ENCODE results near the gene KCNT2.
A peak's percentile ranks its signal among the peaks of the same experiment; 100 is the strongest.

The KCNT2 gene

DNA sequence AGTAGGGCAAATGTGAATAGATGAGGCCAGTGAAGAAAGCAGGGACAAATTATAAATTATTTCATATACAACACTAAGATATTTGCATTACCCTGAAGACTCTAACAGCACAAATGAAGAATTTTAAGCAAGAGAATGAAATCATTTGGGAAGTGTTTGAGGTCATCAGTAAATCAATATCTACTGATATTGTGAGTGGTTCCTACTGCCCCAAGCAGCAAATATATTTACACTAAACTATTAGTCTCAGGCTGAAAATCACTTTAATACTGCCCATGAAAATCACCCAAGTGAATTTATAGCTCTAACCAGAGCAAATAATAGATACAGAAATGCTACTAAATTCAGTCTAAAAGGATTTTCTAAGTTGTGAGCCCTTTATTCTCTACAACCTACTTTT, 163.6 kb downstream of the KCNT2 start:
- DNase-seq: no peak

DNA sequence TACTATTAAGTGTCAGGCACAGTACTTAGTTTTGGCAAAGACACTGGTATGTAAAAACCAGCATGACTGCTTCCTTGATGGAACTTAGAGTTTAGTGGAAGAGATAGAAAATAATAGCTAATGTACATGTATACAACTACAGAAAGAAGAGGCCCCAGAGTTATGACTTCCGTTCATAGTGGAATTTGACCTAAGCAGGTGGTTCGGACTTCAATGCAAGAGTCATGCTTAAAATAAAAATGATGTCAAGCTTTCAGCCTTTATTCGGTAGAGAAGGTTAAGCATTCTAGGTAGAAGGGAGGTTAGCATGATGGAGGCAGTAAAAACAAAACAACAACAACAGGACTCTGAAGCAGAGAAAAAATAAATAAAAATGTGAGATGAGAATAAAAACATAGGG, 165.9 kb downstream of the KCNT2 start:
- DNase-seq: no peak

DNA sequence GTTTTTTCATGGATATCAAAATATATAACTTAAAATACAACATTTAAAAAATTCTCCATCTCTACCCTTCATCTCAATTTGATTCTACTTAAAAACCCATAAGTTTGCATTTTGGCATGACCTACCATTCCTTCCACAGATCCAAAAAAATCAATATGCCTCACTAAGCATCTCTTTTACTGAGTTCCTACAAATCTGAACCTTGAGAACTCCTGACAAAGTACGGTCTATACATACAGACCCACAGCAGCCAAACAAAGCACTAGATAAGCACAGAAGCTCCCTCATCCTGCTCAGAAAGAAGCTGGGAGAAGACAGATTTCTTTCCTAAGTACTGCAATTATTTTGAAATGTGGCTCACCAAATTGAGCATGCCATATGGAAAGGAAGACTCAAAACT, 167.5 kb downstream of the KCNT2 start:
- no peak for DNase-seq

DNA sequence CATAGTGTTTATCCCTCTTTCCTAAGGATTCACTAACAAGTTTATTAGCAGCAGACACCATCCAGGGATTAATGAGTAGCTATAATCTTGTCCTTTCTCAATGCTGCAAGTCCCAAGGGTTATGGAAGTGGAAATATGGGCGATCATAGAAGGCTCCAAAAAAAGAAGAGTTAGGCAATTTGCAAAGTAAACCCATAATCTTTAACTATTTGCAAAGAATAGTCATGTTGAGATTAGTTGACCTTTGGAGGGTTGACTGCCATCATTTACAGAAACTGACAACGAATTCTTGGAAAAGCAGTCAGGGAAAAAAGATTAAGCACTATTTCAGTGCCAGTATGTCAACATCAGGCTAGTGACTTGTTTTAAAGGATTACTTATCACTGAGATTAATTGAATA, 169.9 kb downstream of the KCNT2 start:
- DNase-seq: no peak

DNA sequence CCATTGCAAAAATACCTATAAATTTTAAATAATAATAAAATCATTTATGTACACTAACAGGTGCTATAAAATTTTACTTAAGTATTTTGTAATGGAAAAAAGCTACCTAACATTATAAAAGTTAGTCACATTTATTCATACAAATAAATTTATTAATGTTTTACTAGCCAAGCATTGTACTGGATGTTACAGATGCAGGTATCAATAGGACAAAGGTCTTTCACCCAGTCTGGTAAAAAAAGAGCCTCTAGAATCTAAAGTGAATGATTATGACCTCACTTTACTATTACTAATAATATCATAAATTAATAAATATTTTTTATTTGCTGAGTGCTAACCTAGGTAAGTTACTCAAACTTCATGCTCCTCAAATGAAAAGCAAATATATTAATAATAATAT, 170.6 kb downstream of the KCNT2 start:
- no peak for DNase-seq

DNA sequence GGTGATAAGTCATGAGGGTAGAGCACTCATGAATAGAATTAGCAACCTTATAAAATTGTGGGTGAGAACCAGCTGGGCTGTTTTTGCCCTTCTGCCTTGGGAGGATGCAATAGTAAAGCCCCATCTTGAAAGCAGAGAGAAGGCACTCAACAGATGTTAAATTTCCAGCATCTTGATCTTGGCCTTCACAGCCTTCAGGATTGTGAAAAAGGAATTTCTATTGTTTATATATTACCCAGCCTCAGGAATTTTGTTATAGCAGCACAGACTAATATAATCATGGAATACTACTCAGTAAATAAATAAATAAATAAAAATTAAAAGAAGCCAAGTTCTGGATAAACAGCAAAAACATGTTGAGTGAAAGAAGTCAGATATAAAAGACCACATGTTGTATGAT, 175.2 kb downstream of the KCNT2 start:
- DNase-seq: no peak

DNA sequence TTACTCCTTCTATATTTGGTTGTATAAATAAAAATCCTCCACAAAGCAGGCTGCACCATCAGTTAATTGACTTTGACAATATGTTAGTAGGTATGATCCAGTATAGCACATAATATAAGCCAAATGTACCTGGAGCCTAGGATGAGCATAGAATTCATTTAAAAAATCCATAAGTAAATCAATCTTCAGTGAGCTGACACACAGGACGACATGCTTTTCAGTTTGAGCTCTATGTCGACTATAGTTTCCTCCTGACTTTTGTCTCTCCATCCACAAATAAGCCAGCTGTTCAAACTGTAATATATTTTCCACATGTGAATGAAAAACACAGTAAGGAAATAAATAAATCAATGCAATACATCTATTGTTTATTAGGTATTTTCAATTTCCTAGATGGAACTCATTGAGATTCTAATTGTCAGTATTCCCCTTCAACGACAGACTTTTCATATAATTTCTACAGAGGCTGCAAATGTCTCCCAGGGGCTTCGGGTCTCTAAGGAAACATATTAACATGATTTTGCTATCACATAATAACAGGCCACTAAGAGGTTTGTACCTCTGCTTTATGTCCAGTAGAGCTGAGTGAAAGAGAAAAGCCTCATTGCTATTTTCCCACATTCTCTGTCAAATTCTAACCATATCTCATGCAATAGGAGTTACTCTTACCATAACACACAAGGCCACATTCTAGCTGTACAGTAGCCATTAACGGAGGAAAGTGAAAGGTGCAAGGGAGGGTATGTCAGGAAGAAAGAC, 180.1 kb downstream of the KCNT2 start:
- DNase-seq: no peak

DNA sequence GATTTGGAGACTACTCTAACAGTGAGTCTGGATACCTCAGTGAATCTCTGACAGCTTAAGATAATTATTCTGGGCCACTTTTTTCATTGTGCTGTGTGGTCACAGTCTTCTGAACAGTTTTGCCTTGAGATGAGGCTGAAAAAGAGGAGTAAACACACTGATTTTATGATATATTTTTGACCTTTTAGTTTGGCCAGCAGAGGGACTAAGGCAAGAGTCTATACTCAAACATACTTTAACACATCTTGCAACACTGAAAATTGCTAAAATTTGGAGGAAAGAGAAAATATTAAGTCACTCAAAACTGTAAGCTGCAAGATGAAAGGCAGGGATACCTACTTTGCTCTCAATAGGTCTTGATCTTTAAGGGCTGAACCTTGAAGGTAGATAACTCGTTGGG, 182.7 kb downstream of the KCNT2 start:
- DNase-seq: no peak

DNA sequence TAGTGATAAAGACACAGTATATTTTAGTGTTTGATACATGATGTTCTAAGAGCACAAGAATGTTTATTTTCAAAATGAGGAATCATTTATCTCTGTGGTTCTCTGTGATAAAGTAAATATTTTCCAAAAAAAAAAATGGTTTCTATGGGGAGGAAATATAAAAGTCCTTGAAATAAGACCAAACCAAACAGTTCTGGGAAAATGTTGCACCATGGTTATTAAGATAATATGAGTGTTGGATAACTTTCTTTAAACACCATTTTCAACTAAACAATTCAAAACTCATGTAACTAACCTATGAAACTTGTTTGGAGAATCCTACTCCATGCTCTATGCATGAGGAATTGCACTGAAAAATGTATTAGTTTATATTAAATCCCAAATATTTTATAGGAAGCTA, 184.6 kb downstream of the KCNT2 start:
- DNase-seq: no peak

DNA sequence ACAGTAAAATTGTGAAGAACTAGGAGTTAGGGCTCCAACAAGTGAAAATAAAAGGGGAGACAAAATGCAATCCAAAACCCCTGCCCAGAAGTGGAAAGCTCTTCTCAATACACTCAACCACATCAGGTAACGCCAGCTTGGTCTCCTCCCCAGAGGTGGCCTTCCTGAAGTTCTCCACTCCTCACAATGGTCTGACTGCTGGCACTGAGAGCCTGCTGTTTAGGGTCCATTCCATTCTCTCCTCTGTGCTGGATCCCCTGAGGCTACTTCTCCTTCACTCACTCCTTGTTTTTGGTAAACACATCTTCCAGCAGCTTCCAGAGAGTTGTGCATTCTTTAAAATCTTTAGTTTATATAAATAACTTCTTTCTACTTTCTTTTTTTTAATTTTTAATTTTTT, 189.5 kb downstream of the KCNT2 start:
- DNase-seq: no peak

DNA sequence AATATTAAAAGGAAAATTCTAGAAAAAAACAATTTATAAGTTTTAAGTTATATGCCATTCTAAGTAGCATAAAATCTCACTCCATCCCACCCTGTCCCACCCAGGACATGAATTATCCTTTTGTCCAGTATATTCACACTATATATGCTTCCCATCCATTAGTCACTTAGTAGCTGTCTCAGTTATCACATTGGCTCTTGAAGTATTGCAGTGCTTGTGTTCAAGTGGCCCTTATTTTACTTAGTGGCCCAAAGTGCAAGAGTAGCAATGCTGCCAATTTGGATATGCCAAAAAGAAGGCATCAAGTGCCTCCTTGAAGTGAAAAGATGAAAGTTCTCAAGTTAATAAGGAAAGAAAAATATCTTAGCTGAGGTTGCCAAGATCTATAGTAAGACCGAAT, 192.3 kb downstream of the KCNT2 start:
- no peak for DNase-seq

DNA sequence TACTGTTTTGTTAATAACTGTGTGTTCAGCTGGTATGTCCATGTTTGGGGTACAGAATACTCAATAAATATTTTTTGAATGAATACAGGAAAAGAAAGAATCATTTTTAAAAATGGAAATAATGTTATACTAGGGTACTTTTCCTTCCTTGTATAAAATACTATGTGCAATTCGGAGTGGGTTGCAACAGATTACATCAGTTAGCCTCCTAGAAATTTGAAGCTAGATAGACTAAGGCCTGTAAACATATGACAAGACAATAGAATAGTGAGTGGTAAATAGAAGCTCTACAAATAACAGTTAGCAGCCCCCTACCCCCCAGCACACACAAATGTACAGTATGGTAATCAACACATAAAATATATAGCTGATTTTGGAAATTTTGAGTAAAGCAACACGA, 195.9 kb downstream of the KCNT2 start:
- DNase-seq: no peak

DNA sequence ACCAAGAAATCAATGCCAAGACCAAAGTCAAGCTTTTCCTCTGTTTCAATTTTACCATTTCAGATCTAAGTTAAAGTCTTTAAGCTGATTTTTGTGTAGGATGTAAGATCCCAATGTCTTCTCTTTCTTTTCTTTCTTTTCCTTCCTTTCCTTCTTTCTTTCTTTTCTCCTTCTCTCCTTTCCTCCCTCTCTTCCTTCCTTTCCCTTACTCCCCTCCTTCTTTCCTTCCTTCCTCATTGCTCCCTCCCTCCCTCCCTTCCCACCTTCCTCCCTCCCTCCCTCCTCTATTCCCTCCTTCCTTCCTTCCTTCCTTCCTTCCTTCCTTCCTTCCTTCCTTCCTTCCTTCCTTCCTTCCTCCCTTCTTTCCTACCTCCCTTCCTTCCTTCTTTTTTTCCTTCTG, 197.5 kb downstream of the KCNT2 start:
- DNase-seq: no peak

DNA sequence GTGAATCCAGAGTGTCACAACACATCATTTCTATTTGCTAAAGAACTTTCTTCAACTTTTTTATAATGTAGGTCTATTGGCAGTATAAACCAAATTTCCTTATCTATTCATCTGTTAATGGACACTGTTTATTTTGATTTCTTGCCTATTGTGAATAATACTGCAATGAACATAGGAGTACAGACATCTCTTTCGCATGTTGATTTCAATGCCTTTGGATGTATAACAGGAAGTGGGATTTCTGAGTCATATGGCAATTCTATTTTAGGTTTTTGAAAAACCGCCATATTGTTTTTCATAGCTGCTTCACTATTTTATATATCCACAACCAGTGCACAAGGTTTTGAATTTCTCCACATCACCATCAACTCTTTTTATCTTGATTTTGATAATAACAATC, 198.7 kb downstream of the KCNT2 start:
- DNase-seq: peak in 1 of 4 experiments; percentile 1

DNA sequence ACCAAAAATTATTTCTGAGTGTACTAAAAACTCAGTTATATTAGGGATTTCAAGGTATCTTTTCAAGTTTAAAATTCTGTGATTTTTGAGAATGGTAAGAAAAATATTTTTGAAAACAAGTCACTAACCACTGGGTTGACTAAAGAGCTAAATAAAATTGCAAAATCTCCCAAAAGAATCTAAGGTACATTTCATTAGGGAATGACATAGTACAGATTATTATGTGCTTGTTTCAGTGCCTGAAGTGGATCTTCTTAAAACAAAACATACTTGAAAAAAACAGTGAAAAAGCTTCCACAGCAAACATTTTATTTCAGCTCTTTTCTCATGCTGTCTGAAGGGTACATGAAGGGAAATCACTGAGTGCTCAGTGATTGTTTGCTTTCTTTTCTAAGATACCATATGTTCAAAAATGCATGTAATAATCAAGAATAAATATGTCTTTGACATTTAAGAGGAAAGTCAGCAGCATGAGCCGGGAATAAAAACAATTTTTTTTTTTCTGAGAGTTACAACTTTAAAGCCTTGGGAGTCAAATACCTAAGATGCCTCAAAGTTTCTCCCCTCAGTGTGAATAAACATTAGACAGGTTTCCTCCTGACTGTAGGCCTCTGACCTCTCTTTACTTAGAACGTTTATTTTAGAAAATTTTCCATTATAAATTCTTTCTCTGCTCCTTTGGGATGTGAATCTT, 200.7 kb downstream of the KCNT2 start:
- no peak for DNase-seq

DNA sequence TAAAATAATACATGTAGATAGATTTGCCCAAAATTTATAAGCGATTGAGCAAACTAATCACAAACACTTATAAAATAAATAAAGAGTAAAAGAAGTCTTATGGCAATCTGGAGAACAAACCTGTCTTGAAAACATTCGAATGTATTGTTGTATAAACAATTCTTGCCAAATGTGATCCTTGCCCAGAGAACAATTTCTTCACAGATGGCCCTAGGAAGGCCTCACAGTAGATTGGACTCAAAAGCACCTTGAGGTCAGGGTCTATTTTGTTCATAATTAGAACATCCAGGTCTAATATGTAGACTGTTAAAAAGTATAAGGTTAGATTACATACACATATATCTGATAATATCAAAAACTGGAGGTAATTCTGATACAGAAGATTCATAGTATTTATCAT, 202.4 kb downstream of the KCNT2 start:
- no peak for DNase-seq

DNA sequence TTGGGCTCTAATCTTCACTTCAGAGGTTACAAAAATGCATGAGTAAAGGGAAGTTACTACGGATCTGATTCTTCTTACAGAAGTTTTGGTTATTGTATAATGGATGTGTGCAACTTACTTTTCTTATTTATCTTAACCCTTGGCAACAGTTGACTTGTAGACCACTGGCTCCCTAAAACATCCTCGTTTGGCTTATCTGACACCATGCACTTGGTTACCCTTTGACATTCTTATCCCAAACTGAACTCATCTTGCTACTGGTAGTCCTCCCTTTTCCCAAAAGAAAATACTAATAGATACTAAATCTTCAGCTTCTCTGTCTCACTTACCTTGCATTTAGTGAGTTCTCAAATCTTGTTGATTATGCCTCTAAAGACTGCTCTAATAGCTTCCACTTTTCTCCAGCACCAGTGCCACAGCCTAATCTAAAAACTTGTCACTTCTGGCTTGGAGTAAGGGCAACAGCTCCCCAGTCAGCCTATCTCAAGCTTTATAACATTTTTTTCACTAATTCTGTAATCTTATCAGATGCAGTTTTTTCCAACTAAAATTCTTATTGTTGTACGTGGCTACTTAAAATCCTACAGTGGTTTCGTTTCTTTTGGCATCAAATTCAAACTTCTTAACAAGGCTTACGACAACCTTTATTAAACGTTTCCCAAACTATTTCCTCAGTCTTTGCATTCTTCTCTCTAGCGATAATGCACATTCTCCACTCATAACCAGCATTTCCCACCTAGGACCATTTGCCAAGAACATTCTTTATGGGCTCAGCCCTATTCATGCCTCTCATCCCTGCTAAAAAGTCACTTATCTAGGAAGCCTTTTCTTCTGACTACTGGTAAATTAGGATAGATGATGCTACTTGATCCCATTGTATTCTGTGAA, 204.2 kb downstream of the KCNT2 start:
- DNase-seq: no peak

DNA sequence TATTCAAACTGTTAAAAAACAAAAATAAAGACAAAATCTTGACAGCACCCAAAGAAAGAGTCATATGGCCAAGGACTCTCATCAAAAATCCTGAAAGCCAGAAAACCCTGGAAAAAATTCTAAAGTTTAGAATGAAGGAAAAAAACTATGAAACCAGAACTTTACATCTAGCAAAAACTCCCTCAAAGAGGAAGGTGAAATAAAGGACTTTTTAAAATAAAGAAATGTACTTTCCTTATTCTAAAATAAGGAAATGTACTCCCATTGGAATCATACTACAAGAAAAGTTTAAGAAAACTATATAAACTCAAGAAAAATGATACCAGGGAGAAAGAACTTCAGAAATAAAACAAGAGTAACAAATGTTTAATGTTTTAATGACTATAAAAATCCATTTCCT, 206.3 kb downstream of the KCNT2 start:
- DNase-seq: no peak

DNA sequence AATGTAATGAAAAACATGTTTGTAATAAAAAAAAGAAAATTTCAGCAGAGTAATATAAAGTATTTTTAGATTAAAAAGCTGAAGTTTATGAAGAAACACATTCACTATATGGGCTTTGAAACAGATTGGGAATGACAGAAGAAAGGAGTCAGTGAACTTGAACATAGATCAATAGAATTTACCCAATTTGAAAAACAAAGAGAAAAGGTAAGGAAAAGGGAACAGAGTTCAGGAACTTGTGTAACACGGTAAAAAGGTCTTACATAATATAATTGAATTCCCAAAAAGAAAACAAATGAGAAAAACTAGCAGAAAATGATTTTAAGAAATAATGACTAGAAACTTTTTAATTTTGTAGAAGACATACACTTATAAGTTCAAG, 206.8 kb downstream of the KCNT2 start:
- DNase-seq: no peak

DNA sequence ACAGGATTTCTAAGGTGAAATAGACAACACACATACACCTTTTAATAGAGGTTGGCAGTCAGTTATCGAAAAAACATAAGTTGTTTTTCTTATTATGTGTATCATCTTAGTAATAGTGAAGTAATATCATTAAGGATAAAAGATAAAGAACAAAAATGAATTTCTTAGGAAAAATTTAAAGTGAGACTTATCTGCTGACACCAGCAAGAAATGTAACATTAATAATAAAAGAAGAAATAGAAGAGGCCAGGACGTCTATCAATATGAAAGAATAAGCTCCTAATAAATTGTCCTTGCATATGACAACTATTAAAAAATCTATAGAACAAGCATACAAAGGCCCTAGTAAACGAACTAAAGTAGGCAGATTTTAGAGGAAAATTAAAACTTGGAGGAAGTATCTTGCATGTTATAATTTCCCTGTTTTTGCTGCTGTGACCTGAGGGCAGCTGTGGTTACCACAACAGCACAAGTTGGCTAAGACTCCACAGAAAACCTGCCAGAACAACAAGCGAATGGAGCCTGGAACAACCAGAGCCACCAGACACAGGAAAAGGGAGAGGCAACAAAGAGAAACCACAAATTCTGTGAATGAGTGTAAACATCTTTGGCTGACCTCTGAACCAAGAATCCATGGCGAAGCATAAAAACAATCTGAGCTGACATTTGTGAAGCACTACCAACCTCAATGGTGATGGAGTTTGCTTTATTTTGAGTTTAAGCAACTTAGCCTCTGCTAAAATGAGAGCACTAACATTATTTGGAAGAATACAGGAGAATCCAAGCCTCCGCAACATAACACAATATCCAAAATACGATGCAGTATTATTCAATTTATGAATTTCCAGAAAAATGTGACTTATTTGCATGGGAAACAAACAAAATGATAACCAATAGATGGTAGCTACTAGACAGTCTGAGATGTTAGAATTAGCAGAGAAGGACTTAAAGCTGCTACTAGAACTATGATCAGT, 207.5 kb downstream of the KCNT2 start:
- peak in 2 of 4 experiments; percentile 16 to 22 for DNase-seq

DNA sequence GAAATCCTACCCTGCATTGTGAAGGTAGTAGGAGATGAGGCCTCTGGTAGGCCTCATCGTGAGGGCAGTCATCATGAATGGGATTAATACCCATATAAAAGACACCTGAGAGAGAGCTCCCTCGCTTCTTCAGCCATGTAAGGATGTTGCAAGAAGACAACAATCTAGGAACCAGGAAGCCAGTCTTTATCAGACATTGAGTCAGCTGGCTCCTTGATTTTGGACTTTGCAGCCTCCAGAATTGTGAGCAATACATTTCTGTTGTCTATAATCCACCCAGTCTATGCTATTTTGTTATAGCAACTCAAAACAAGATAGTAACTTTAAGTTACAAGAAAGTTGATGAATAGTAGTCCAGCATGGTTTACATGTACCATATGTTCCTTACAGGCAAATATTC, 208.5 kb downstream of the KCNT2 start:
- no peak for DNase-seq

DNA sequence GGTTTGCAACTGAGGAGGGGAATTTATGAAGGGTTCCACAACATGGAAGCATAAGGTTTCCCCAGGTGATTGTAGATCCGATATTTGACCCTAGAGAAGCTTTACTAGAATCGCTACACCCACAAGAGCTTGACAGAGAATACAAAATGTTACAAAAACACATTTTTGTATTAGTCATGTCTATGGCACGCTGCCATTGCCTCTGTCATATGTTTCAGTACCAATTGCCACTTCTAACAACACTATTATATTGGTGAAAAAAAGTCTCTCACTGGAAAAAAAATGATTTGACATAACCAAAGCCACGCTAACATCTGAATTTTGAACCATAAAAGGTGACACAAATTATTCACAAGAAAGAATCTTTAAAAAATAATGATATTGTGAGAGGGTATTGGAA, 214.5 kb downstream of the KCNT2 start:
- DNase-seq: no peak

All from suppressor macrophage (primary cell).